Chondrocyte (in vitro differentiated cells): Measurements from ENCODE around the gene ABLIM3. TPM values are rescaled to one million over a fixed set of nuclear protein-coding genes. Genes with fewer than 3 reads are reported as not detected.

Experiments
- DNase-seq: peaks from one replicate; pipeline ENCODE4 v3.0.0; 2021; ENCODE audit warnings: mixed read lengths, low spot score
- H3K27ac Mint-ChIP-seq: one replicate; pipeline ENCODE4 v1.8.0; 2021; ENCODE audit warnings: mild to moderate bottlenecking, moderate library complexity, mixed read lengths; ENCODE audit not compliant: unreplicated experiment
- H3K27me3 Mint-ChIP-seq: 2 replicates; pipeline ENCODE4 v1.8.0; 2021; ENCODE audit warnings: low read depth, mixed read lengths
- H3K36me3 Mint-ChIP-seq: 2 replicates; pipeline ENCODE4 v1.8.0; 2021; ENCODE audit warnings: low read depth, mixed read lengths
- H3K4me1 Mint-ChIP-seq: 2 replicates; pipeline ENCODE4 v1.8.0; 2021; ENCODE audit warnings: low read depth, mild to moderate bottlenecking, mixed read lengths
- H3K4me3 Mint-ChIP-seq: one replicate; pipeline ENCODE4 v1.8.0; 2021; ENCODE audit warnings: mild to moderate bottlenecking, moderate library complexity, mixed read lengths; ENCODE audit not compliant: unreplicated experiment
- H3K9me3 Mint-ChIP-seq: 2 replicates; pipeline ENCODE4 v1.8.0; 2021; ENCODE audit warnings: low read depth, mixed read lengths
- CTCF ChIP-seq: fragments of 200-600 bp; sonication (generic); IDR thresholded peaks from 2 replicates; pipeline ENCODE4 v1.5.0; 2021; ENCODE audit warnings: antibody characterized with exemption, mild to moderate bottlenecking, moderate library complexity
- total RNA-seq: library from RNA; stranded (reverse); gene quantifications from 3 replicates; pipeline ENCODE4 v1.2.1, GENCODE V29; 2021

Gene ABLIM3
- total RNA-seq, 1 donor from 2014 or later: 15.4 TPM

GRCh38 chr5:149246906-149247305 is 105.6 kb downstream of the ABLIM3 start:
- no peak for TF ChIP-seq CTCF
- Mint-ChIP-seq H3K9me3 (peaks cover 8% of the 10 kb centered on the region), H3K4me3 (no peak overlapping the region), H3K27me3 (peaks cover 21% of the 10 kb centered on the region), H3K4me1 (no peaks in the 10 kb centered on the region), H3K27ac (no peak overlapping the region), H3K36me3 (peaks cover 22% of the 10 kb centered on the region)
- DNase-seq: no peak

GRCh38 chr5:149247726-149248125 is 106.4 kb downstream of the ABLIM3 start:
- Mint-ChIP-seq H3K27me3 (peaks cover 16% of the 10 kb centered on the region), H3K27ac (no peak overlapping the region), H3K36me3 (peaks cover 18% of the 10 kb centered on the region), H3K9me3 (peaks cover 8% of the 10 kb centered on the region), H3K4me3 (no peak overlapping the region), H3K4me1 (no peaks in the 10 kb centered on the region)
- TF ChIP-seq CTCF: no peak
- DNase-seq: no peak

GRCh38 chr5:149251546-149251945 is 110.3 kb downstream of the ABLIM3 start:
- no peak for DNase-seq
- Mint-ChIP-seq H3K4me3 (no peak overlapping the region), H3K27me3 (peaks cover 9% of the 10 kb centered on the region), H3K4me1 (peaks cover 4% of the 10 kb centered on the region), H3K27ac (no peak overlapping the region), H3K36me3 (peaks cover 12% of the 10 kb centered on the region), H3K9me3 (peaks cover 8% of the 10 kb centered on the region)
- TF ChIP-seq CTCF: no peak

GRCh38 chr5:149254506-149254905 is 113.2 kb downstream of the ABLIM3 start:
- Mint-ChIP-seq H3K27ac (no peak overlapping the region), H3K4me1 (peaks cover 19% of the 10 kb centered on the region), H3K36me3 (peaks cover 2% of the 10 kb centered on the region), H3K9me3 (no peaks in the 10 kb centered on the region), H3K4me3 (no peak overlapping the region), H3K27me3 (peaks cover 7% of the 10 kb centered on the region)
- TF ChIP-seq CTCF: no peak
- no peak for DNase-seq

- TF ChIP-seq CTCF: no peak
- DNase-seq: no peak
- Mint-ChIP-seq H3K36me3 (peaks cover 2% of the 10 kb centered on the region), H3K4me3 (no peak overlapping the region), H3K9me3 (no peaks in the 10 kb centered on the region), H3K27me3 (peaks cover 9% of the 10 kb centered on the region), H3K4me1 (peaks cover 19% of the 10 kb centered on the region), H3K27ac (no peak overlapping the region)
Measured at GRCh38 chr5:149256451-149256850, 115.2 kb downstream of the ABLIM3 start.
